K562 treated with DMSO at 1 percent for 4 hours (cell line): ENCODE measurements around the gene EVC2. TPM values are rescaled to one million over a fixed set of nuclear protein-coding genes. Genes with fewer than 3 reads are reported as not detected.

Experiments used
- total RNA-seq: library from RNA; unstranded; fragments of 300-600 nt; gene quantifications from 2 replicates; pipeline ENCODE4 v1.2.3, GENCODE V29; 2022; ENCODE audit not compliant: insufficient read depth

EVC2 gene
- 0.50 and 0.61 TPM in 2 replicates for total RNA-seq

GRCh38 chr4:5708449-5709206 is at the start of gene EVC2:
Gene EVC2 (minus strand): TSS chr4:5708559. CDS start chr4:5708513, 46 bp downstream.

GRCh38 chr4:5710961-5711478 is 2.7 kb upstream of the EVC2 start, which contains the start of gene EVC:
Gene EVC (plus strand): TSS chr4:5711201. CDS start chr4:5711381, 180 bp downstream.

Other genes starting within 250 kb of the EVC2 start
- 0.88 and 0.99 TPM in 2 replicates for gene EVC, start 2.6 kb upstream of the EVC2 start, total RNA-seq
- gene CRMP1, start 184.5 kb upstream of the EVC2 start, total RNA-seq, result not detected in 2 replicates